ENCODE data around the gene LGR6.

DNA sequence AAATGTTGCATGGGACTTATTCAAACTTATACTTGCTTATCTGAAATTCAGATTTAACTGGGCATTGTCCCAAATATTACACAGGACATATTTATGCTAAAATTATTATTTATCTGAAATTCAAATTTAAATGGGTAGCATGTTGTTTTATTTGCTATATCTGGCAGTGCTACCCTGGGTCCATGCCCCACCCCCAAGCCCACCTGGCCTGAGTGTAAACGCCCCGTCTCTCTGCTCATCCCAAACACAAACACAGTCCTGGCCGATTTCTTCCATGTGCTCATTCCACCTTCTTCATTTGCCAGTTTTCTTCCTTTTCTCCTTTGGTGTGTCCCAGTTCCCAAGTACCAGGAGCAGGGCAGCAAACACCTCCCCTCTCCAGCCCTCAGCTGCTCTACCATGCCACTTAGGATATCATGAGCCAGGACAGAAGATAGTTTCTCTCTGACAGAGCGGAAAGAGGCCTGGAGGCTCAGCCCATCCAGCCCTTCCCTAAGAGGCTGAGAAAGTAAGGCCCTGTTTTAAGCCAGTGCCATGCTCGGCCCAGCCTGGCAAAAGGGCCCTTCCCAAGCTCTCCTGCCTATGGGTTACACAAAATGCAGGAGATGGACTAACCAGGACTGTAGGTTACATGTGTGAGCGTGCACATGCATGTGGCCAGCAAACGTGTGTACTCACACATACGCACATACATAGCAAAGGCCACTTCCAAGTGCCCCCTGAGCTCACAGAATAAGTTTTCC lies 78.7 kb downstream of the LGR6 start:
- no peak for TF ChIP-seq YY1 (IDR thresholded peaks at IDR 0.05; ENCODE audit: low read depth, low read length)
- TF ChIP-seq, protein P1, sequence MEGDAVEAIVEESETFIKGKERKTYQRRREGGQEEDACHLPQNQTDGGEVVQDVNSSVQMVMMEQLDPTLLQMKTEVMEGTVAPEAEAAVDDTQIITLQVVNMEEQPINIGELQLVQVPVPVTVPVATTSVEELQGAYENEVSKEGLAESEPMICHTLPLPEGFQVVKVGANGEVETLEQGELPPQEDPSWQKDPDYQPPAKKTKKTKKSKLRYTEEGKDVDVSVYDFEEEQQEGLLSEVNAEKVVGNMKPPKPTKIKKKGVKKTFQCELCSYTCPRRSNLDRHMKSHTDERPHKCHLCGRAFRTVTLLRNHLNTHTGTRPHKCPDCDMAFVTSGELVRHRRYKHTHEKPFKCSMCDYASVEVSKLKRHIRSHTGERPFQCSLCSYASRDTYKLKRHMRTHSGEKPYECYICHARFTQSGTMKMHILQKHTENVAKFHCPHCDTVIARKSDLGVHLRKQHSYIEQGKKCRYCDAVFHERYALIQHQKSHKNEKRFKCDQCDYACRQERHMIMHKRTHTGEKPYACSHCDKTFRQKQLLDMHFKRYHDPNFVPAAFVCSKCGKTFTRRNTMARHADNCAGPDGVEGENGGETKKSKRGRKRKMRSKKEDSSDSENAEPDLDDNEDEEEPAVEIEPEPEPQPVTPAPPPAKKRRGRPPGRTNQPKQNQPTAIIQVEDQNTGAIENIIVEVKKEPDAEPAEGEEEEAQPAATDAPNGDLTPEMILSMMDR (IDR thresholded peaks at IDR 0.05; ENCODE audit: control extremely low read depth in 1 of 3, insufficient read depth in 1 of 3, low read depth in 1 of 3, low read length in 3 of 3) = no peak
- no peak for TF ChIP-seq EP300 (IDR thresholded peaks at IDR 0.05; ENCODE audit: borderline replicate concordance in 1 of 2, low read depth in 2 of 2, low read length in 2 of 2)
- TF ChIP-seq BRCA1 (IDR thresholded peaks at IDR 0.05; ENCODE audit: low read depth, low read length) = no peak
